GM21447 (cell line): Measurements from ENCODE around the gene GOLGA6A.
"Not testable (repeated sequence)": the region's sequence is repeated elsewhere in the genome, so short reads cannot be mapped to it uniquely, and the experiment has no call there.

Source experiments
- ATAC-seq: cut with Tn5 transposase; IDR thresholded peaks from one replicate; pipeline ENCODE4 v1.9.1; 2021; ENCODE audit not compliant: unreplicated experiment

GOLGA6A gene

GRCh38 chr15:74082450-74082849 lies at the start of gene GOLGA6A:
Gene GOLGA6A, minus strand, starts transcription at chr15:74082550. Its CDS starts 41 bp downstream, at chr15:74082509.
- ATAC-seq, result not testable (repeated sequence)

GRCh38 chr15:74131628-74132413 lies 49.5 kb upstream of the GOLGA6A start:
- no peak for ATAC-seq

- no peak for ATAC-seq
These were observed 48.7 kb upstream of the GOLGA6A start for GRCh38 chr15:74130849-74131627.

GRCh38 chr15:74130155-74130848 lies 48.0 kb upstream of the GOLGA6A start, which contains the start of gene ISLR2:
Gene ISLR2, plus strand, starts transcription at chr15:74130586. Its CDS starts 2,169 bp downstream, at chr15:74132755.
- ATAC-seq, result no peak

- ATAC-seq, result no peak
These were observed 47.3 kb upstream of the GOLGA6A start for GRCh38 chr15:74129586-74130154.

- no peak for ATAC-seq
These were observed 46.6 kb upstream of the GOLGA6A start for GRCh38 chr15:74128785-74129585.

- ATAC-seq, result no peak
These were observed 45.8 kb upstream of the GOLGA6A start for GRCh38 chr15:74127954-74128784.

GRCh38 chr15:74127255-74127953 lies 45.1 kb upstream of the GOLGA6A start:
- ATAC-seq, result peak; percentile 63

GRCh38 chr15:74124759-74125158 lies 42.4 kb upstream of the GOLGA6A start:
- no peak for ATAC-seq

GRCh38 chr15:74124196-74124595 lies 41.8 kb upstream of the GOLGA6A start:
- no peak for ATAC-seq

GRCh38 chr15:74123658-74124057 lies 41.3 kb upstream of the GOLGA6A start:
- ATAC-seq, result no peak

GRCh38 chr15:74123131-74123429 lies 40.7 kb upstream of the GOLGA6A start:
- no peak for ATAC-seq

- ATAC-seq, result no peak
These were observed 40.2 kb upstream of the GOLGA6A start for GRCh38 chr15:74122403-74123130.

GRCh38 chr15:74121858-74122257 lies 39.5 kb upstream of the GOLGA6A start:
- ATAC-seq, result no peak

GRCh38 chr15:74121039-74121438 lies 38.7 kb upstream of the GOLGA6A start:
- ATAC-seq, result no peak

- no peak for ATAC-seq
These were observed 38.1 kb upstream of the GOLGA6A start for GRCh38 chr15:74120426-74120825.

- no peak for ATAC-seq
These were observed 27.4 kb upstream of the GOLGA6A start for GRCh38 chr15:74109713-74110112.

GRCh38 chr15:74108611-74109010 lies 26.3 kb upstream of the GOLGA6A start:
- not testable (repeated sequence) for ATAC-seq
